ENCODE data around the gene CLNK. TPM values are rescaled to one million over a fixed set of nuclear protein-coding genes. Genes with fewer than 3 reads are reported as not detected.

The CLNK gene
- total RNA-seq, 1 experiment from 2014 or later: not detected

DNA sequence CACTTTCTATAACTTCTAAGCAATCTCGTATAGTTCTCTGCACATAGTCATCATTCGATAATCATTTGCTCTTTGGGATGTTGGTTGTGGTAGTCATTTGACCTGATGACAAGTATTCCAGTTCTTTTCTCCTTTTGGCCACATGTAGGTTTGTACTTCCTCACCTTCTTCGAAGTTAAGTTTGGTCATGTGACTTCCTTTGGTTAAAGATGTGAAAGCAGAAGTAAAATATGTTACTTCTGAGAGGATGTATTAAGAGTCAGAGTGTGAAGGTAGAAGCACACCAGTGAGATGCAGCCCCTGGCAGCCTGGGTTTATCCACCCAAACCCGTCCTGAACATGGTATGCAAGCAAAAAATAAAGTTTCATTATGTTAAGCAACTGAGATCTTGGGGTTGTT, 178.5 kb downstream of the CLNK start:
- no peak for DNase-seq (ENCODE audit: low spot score)

- DNase-seq (ENCODE audit: low spot score): no peak
These were observed 179.9 kb downstream of the CLNK start for GRCh38 chr4:10504570-10505179.

GRCh38 chr4:10502717-10503116, 181.9 kb downstream of the CLNK start:
- no peak for DNase-seq (ENCODE audit: low spot score)

GRCh38 chr4:10500776-10501175, 183.8 kb downstream of the CLNK start:
- no peak for DNase-seq (ENCODE audit: low spot score)

DNA sequence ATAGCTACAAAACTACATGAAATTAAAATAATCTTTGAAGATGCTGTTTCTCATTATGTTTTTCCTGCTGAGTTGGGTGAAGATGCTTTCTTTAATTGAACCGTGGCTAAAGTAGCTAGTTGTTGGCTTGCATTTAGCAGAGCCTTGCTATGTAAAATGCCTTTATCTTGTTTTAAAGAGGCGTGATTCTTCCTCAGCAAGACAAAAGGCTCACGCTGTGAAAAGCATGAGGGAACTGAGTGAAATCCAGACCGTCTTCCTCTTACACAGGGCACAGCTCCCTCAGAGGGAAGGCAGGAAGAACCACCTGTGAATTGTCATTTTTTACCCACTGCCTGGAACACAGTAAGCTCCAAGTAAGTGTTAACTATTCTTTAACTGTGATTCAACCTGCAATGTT, 188.4 kb downstream of the CLNK start:
- no peak for DNase-seq (ENCODE audit: low spot score)

DNA sequence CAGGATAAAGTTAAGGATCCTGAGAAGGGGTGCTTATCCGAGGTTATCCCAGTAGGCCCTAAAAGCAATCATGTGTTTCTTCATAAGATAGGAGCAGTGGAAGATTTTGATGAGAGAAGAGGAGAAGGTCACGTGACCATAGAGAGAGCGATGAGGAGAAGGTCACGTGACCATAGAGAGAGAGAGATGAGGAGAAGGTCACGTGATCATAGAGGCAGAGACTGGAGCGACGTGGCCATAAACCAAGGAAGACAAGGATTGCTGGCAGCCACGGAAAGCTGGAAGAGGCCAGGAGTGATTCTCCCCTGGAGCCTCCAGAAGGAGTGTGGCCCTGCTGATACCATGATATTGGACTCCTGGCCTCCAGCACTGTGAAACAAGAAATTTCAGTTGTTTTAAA, 188.9 kb downstream of the CLNK start:
- no peak for DNase-seq (ENCODE audit: low spot score)

DNA sequence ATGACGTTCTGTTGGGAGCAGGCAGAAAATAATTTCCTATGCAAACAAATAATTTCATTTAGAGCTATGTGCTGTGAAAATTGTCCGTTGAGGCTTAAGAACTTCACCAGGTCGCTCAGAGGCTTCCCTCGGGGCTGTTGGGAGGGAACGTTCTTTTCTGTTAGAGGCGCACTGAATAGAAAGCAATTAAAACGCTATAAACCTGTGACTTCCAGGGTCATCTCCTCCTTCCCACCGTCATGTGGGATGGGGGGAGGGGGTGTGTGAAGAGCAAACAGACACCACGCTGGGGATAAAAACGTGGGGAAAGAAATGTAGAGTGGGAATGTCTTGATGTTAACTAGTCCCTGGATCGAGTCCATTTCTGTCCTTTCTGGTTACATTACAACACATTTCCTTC, 192.1 kb downstream of the CLNK start:
- no peak for DNase-seq (ENCODE audit: low spot score)

DNA sequence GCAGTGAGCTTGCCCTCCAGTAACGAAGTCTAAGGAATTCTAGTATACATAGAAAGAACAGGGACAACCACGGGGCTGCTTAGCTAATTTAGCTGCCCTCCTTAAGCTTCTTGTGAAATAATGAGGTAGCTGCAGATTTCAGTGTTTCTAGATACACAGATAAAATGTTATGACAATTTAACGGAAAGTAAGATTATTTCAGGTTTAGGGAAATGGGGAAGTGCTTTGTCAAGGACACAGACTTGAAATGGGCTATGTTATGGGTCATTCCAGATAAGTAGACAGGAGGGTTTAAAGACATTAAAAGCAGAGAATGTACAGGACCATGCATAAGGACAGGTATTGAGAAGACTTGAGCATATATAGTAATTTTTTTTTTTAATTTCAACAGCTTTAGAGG, 193.2 kb downstream of the CLNK start:
- no peak for DNase-seq (ENCODE audit: low spot score)

DNA sequence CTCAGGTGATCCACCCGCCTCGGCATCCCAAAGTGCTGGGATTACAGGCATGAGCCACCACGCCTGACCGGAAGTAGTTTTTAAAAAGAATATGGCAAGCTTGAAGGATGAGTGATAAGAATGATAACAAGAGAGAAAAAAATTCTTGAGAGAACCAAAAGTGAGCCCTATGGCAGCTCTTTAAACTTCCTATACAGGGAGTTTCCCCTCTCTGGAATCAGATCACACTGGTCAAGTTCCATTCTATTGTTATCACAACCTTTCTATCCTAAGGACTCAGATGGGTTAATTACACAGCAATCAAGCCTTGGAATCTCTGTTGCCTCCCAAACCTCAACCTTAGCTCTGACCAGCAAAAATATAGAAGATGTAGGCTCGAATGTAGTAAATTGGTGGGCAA, 193.6 kb downstream of the CLNK start:
- no peak for DNase-seq (ENCODE audit: low spot score)

- DNase-seq (ENCODE audit: low spot score): no peak
These were observed 201.7 kb downstream of the CLNK start for GRCh38 chr4:10482913-10483312.

DNA sequence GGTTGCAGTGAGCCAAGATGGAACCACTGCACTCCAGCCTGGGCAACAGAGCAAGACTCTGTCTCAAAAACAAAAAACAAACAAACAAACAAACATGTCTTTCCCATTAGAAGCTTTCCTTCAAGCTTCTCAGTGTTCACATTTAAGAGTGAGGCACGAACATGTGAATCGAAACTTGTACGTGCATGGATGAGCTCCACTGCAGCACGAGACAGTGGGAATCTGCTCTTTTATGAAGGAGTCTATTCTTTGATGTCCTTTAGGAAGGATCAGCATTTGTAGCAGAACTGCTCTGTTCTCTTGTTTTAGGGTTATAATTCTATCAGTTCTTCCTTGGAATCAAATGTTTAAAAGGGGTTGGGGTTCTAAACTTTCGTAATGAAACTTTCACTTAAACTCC, 204.0 kb downstream of the CLNK start:
- DNase-seq (ENCODE audit: low spot score): no peak

DNA sequence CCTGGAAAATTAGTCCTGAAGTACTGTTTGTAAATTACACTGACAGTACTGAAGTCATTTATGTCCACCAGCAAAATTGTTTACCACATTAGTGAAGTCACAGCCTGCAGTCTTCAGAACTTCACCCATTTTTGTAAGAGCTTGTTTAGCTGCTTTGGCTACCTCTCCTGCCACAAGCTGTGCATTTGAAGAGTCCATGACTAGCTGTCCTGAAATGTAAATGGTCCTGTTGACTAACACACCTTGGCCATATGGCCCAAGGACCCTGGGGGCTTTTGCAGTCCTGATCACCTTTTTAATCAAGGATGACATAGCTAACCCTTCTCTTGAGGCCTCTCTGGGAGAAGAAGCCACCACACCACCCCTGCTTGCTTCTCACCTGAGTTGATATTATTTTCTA, 205.9 kb downstream of the CLNK start:
- DNase-seq (ENCODE audit: low spot score): no peak

DNA sequence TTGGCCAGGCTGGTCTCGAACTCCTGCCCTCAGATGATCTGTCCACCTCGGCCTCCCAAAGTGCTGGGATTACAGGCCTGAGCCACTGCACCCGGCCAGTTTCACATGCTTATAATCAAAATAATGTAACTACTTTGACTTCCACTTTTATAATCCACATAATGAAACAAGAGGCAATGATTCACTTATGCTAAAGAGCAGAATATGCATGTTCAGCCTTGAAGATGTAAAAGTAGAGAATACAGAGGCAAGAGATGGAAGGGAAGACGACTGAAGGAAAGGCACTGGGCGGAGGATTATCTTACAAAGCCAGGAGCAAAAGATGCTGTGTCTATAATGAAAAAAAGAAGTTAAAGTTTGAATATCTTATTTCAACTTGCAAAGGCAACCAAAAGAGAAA, 214.1 kb downstream of the CLNK start:
- no peak for DNase-seq (ENCODE audit: low spot score)

DNA sequence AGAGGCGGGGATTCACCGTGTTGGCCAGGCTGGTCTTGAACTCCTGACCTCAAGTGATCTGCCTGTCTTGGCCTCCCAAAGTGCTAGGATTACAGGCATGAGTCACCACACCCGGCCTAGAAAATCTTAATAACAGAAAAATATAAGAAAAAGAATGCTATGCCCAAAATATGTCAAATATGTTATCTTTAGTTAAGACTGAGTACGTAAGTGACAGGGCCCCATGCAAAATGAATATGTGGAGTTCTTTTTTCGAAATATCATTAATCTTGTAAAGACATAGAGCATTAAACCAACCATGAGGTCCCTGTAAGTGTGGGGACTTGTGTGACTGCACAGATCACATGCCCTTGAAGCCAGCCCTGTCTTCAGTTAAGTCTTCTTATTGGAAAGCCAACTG, 218.4 kb downstream of the CLNK start:
- no peak for DNase-seq (ENCODE audit: low spot score)

DNA sequence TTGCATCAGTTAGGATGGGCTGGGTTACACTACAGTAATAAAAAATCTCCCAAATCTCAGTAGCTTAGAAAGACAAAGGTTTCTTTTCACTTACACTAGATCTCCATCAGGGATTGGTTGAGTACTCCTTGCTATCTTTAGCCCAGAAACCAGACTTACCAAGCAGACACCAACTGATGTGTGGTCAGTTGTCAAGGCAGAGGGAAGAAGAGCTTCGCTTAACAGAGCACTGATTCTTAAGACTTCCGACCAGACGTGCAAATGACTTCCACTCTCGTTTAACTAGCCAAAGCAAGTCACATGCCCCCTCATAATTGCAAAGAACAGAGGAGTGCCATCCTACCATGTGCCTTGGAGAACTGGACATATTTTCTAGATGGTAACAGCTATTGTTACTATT, 221.7 kb downstream of the CLNK start:
- no peak for DNase-seq (ENCODE audit: low spot score)

DNA sequence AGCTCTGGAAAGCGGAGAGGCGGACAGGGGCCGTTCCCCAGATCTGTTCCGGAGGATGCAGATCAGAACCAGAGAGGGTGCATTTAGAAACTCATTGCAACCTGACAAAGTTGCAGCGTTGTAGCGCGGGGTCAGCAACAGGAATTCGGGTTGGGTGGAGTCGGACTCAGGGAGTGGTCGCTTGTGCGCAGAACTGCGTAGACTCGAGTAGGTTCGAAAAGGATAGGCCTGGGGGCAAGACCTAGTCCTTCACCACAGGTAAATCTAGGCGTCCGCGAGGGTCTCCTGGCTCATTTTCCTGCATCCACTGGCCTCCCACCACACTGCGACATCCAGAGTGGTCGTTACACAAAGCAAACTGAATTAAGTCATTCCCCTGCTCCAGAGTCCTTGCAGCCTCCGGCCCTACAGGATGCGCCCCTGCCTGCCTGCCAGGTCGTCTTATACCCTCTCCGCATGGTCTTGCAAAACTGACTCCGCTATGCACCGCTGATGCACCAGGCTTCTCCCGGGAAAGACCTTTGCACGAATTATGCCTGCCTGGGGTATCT, 222.6 kb downstream of the CLNK start:
- DNase-seq (ENCODE audit: low spot score): no peak

GRCh38 chr4:10461091-10461849, 223.3 kb downstream of the CLNK start:
- DNase-seq (ENCODE audit: low spot score): no peak

DNA sequence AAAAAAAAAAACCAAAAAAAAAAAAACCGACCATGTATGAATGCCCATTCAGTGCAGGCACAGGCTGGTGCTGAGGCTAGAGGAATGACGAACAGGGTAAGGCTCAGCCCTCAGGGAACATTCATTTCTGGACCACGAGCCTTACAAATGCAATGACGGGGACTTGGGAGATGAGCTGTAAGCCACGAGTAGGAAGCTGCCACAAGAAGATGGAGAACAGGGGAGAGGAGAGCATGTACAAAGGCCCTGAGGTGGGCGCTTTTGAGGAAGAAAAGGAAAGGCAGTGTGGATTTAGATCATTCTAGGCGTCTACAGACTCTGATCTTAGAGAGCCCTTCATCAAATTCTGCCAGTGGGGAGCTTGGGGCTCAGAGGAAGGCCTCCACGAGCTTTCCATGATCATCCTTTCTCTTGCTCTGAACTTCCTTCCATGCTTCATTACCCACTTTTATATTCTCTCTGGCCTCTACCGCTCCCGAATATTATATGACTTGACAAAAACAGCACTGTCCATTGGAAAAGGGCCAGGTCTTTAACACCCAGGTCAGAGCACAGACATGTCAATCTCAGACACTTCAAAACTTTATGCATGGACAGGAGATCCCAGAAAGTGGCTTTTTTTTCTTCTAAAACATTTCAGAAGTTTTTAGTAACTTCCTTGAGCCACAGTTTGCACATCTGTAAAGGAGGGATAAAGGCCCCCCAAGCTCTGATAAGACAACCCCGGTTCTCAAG, 224.1 kb downstream of the CLNK start:
- no peak for DNase-seq (ENCODE audit: low spot score)

- no peak for DNase-seq (ENCODE audit: low spot score)
These were observed 225.3 kb downstream of the CLNK start for GRCh38 chr4:10459305-10459704.

DNA sequence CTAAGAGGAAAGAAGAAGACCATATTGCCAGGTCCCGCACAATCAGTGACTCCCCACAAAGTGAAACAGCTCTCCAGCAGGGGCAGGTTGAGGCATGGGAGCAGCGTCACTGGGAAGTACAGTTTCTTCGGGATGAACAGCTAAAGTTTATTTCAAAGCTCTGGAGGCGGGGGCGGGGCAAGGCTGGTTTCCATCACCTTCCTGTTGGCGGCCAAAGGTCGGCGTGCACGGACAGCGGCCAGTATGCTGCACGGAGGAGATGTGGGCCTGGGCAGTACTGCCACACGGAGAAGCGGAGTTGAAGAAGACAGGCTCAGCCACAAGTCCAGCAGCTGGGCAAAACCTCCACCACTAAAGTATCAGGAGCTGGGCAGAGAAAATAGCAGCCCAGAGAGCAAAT, 226.4 kb downstream of the CLNK start:
- no peak for DNase-seq (ENCODE audit: low spot score)

DNA sequence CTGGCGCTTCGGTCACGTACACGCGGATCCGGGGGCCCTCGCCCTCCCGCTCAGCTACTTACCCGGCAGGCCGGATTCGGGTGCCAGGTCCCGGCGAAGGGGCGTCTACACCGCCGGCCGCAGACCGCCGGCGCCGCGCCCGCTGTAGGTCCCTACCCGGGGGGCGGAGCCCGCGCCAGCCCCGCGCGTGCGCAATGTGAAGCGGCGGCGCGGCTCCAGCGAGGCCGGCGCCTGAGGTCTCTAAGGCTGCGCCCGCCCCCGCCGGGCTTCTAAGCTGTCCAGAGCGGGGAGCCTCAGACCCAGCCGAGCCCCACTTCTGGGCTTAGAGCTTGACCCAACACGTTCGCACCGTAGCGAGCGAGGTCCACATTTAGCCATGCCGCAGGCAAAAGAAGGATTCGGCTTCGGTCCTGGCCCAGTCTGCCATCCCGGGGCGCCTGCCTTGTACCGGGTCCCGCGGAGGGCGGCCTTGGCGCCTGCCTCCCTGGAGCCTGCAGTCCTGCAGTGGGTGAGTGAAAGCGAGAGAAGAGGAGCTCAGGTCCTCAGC, 227.2 kb downstream of the CLNK start, which contains the start of gene ZNF518B:
TSS of gene ZNF518B (minus strand) at position 172 of the 547 bp plus-strand sequence. CDS start 11,098 bp downstream, outside the sequence.
- no peak for DNase-seq (ENCODE audit: low spot score)

DNA sequence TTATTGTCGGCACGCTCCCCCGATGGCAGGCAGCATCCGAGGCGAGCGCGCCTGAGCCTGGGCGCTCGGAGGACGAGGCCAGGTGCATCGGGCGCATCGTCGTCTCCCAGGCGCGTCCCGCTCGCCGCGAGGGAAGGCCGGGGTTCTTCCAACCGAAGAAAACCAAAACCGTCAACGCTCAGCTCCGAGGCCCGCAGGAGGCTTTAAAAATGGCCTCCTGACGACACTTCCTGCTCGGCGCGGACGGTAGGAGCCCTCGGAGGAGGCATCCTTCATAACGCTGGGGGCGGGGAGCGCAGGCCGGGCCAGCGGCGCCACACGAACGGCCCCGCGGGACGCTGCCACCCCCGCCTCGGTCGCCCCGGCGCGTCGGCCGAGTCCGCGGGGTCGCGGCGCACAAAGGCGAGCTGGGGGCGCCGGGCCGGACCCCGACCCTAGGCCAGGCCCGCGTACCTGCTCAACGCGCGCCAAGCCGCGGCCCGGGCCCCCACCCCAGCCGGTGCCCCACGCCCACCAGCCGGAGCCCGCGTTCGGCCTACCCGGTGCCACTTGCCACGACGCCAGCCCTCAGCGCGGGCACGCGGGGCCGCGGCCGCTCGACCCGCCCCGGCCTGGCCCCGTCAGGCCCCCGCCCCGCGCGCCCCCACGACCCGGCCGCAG, 227.8 kb downstream of the CLNK start:
- DNase-seq (ENCODE audit: low spot score): no peak

All from A172 (cell line).